HepG2 (cell line): ENCODE measurements around the gene LAMTOR2. TPM values are rescaled to one million over a fixed set of nuclear protein-coding genes. Genes with fewer than 3 reads are reported as not detected.

Source experiments
- AKNA ChIP-seq: sonication (generic); formaldehyde crosslinking; IDR thresholded peaks from 2 replicates; pipeline ENCODE4 v1.4.0; 2020; ENCODE audit warnings: missing genetic modification reagents, borderline replicate concordance
- ARID5B ChIP-seq: IDR thresholded peaks from 2 replicates; pipeline ENCODE4 v1.4.0; 2020; ENCODE audit warnings: mild to moderate bottlenecking, missing genetic modification reagents
- HES4 ChIP-seq: sonication (generic); formaldehyde crosslinking; IDR thresholded peaks from 2 replicates; pipeline ENCODE4 v1.9.0; 2021; ENCODE audit warnings: mild to moderate bottlenecking, missing genetic modification reagents, borderline replicate concordance
- HIVEP1 ChIP-seq: sonication (generic); formaldehyde crosslinking; IDR thresholded peaks from 2 replicates; pipeline ENCODE4 v1.4.0; 2020; ENCODE audit warnings: mild to moderate bottlenecking, missing genetic modification reagents
- KLF13 ChIP-seq: sonication (generic); formaldehyde crosslinking; IDR thresholded peaks from 2 replicates; pipeline ENCODE4 v1.4.0; 2020; ENCODE audit warnings: mild to moderate bottlenecking, missing genetic modification reagents
- PBX2 ChIP-seq: IDR thresholded peaks from 2 replicates; pipeline ENCODE4 v1.6.1; 2016; ENCODE audit warnings: control low read depth
- PCBP1 ChIP-seq: fragments of 200-400 bp; formaldehyde crosslinking; IDR thresholded peaks from 2 replicates; pipeline ENCODE4 v1.6.1; 2017; ENCODE audit warnings: mild to moderate bottlenecking, low read depth, low read length, borderline replicate concordance
- PHF8 ChIP-seq: sonication (generic); formaldehyde crosslinking; IDR thresholded peaks from 2 replicates; pipeline ENCODE4 v1.5.0; 2020; ENCODE audit warnings: missing genetic modification reagents
- RCOR2 ChIP-seq: IDR thresholded peaks from 2 replicates; pipeline ENCODE4 v1.6.1; 2016; ENCODE audit warnings: missing biosample characterization, missing genetic modification reagents
- SOX5 ChIP-seq: IDR thresholded peaks from 2 replicates; pipeline ENCODE4 v1.6.1; 2016; ENCODE audit warnings: borderline replicate concordance
- ZNF747 ChIP-seq: sonication (generic); formaldehyde crosslinking; IDR thresholded peaks from 2 replicates; pipeline ENCODE4 v1.8.1; 2023; ENCODE audit warnings: missing genetic modification reagents, mild to moderate bottlenecking, borderline replicate concordance
- ZNF766 ChIP-seq: sonication (generic); formaldehyde crosslinking; IDR thresholded peaks from 2 replicates; pipeline ENCODE4 v1.5.0; 2020; ENCODE audit warnings: missing genetic modification reagents, borderline replicate concordance
- ZNF83 ChIP-seq: sonication (generic); formaldehyde crosslinking; IDR thresholded peaks from 2 replicates; pipeline ENCODE4 v1.4.0; 2020; ENCODE audit warnings: missing genetic modification reagents, mild to moderate bottlenecking, borderline replicate concordance
- ZNF878 ChIP-seq: sonication (generic); formaldehyde crosslinking; IDR thresholded peaks from 2 replicates; pipeline ENCODE4 v1.8.1; 2023; ENCODE audit warnings: mild to moderate bottlenecking, missing genetic modification reagents, moderate library complexity
- polyA plus RNA-seq, 8 experiments: library from polyadenylated mRNA; depleted of rRNA in 3 of 8; stranded (reverse) in 7 of 8; unstranded in 1 of 8; fragments of >200 nt; fragmentation: Illumina TruSeq in 4 of 8; extraction: Trizol in 4 of 8; gene quantifications; 2 replicates each; pipeline versions ENCODE4 v1.2.1 to v1.2.3, GENCODE V29; 2011 to 2016; ENCODE audit warnings: low read depth in 4 of 8, missing spikeins in 1 of 8, mixed read lengths in 1 of 8; ENCODE audit not compliant: insufficient read depth in 1 of 8
- total RNA-seq, 5 experiments: library from RNA; depleted of rRNA; stranded (reverse); fragments of >200 nt; fragmentation: Illumina TruSeq; extraction: Trizol; gene quantifications; 2 replicates each; pipeline ENCODE4 v1.2.3, GENCODE V29; 2016; ENCODE audit warnings: low read depth in 1 of 5

LAMTOR2 gene
- total and polyA plus RNA-seq, 2 of the 13 experiments (the other 11 are each of a cell fraction or from before 2014, with no cell fraction given), result 36.5 to 66.4 TPM

- TF ChIP-seq HES4 (CRISPR knock-in tag) (0 out of 2 replicates have a peak, but pooled peaks have one; percentile 38), HIVEP1 (CRISPR knock-in tag) (no peak), KLF13 (CRISPR knock-in tag) (0 out of 2 replicates have a peak, but pooled peaks have one; percentile 36), ZNF878 (0 out of 2 replicates have a peak, but pooled peaks have one; percentile 0), ZNF83 (CRISPR knock-in tag) (peak; percentile 71; the same call in 1 of the 2 replicates), AKNA (CRISPR knock-in tag) (no peak), ARID5B (peak; percentile 31; the same call in 1 of the 2 replicates), PHF8 (CRISPR knock-in tag) (peak; percentile 39; the same call in 1 of the 2 replicates), SOX5 (CRISPR knock-in tag) (peak; percentile 14; the same call in 1 of the 2 replicates), PCBP1 (0 out of 2 replicates have a peak, but pooled peaks have one; percentile 17), RCOR2 (CRISPR knock-in tag) (peak; percentile 70), ZNF766 (CRISPR knock-in tag) (peak; percentile 68; the same call in 1 of the 2 replicates), ZNF747 (CRISPR knock-in tag) (no peak), PBX2 (CRISPR knock-in tag) (no peak)
Observed at GRCh38 chr1:156052862-156053767, 1.5 kb upstream of the LAMTOR2 start (continued).
